Gastrocnemius medialis (tissue), 4 donors: ENCODE measurements around the gene MED23. TPM values are rescaled to one million over a fixed set of nuclear protein-coding genes. Genes with fewer than 3 reads are reported as not detected.

Experiments
- ATAC-seq, 2 donors: fragments of 150-250 bp; one replicate each; pipeline ENCODE4 v1.9.1; 2016
- DNase-seq, 2 donors: peaks; one replicate each; pipeline ENCODE4 v3.0.0-alpha.2; 2019
- H3K27ac ChIP-seq, 4 donors: fragments of 200-600 bp; sonication (generic); 1 replicate in 1 of 4; 2 replicates in 3 of 4; pipeline ENCODE4 v1.5.1; 2016 to 2018; ENCODE audit warnings: mild to moderate bottlenecking in 2 of 4, moderate library complexity in 1 of 4
- H3K27me3 ChIP-seq, 3 donors: fragments of 200-600 bp; sonication (generic) in 2 of 3; 1 replicate in 1 of 3; 2 replicates in 2 of 3; pipeline versions ENCODE4 v1.5.1 to v1.6.0; 2016 to 2019; ENCODE audit warnings: mild to moderate bottlenecking in 1 of 3, moderate library complexity in 1 of 3
- H3K36me3 ChIP-seq, 2 donors: fragments of 200-600 bp; sonication (generic) in 1 of 2; one replicate each; pipeline ENCODE4 v1.5.1; 2017 to 2018
- H3K4me1 ChIP-seq, 2 donors: fragments of 200-600 bp; sonication (generic) in 1 of 2; one replicate each; pipeline ENCODE4 v1.5.1; 2016 to 2017; ENCODE audit warnings: mild to moderate bottlenecking in 2 of 2
- H3K4me3 ChIP-seq, 4 donors: fragments of 200-600 bp; sonication (generic) in 3 of 4; 1 replicate in 1 of 4; 2 replicates in 3 of 4; pipeline ENCODE4 v1.5.1; 2016 to 2019; ENCODE audit warnings: mild to moderate bottlenecking in 2 of 4
- H3K9me3 ChIP-seq, 3 donors: fragments of 200-600 bp; sonication (generic) in 2 of 3; 1 replicate in 1 of 3; 2 replicates in 2 of 3; pipeline ENCODE4 v1.5.1; 2016 to 2019
- CTCF ChIP-seq, 5 experiments: fragments of 450-650 bp in 3 of 5; fragments of 200-600 bp in 2 of 5; sonication (generic) in 2 of 5; IDR thresholded peaks in 4 of 5; conservative IDR thresholded peaks in 1 of 5; 1 replicate in 4 of 5; 2 replicates in 1 of 5; pipeline ENCODE4 v1.5.1; 2016 to 2019; ENCODE audit warnings: antibody characterized with exemption in 5 of 5, mild to moderate bottlenecking in 3 of 5, moderate library complexity in 3 of 5
- POLR2A ChIP-seq, 2 donors: fragments of 450-650 bp; IDR thresholded peaks; one replicate each; pipeline ENCODE4 v1.6.1; 2017; ENCODE audit warnings: antibody characterized with exemption in 2 of 2, mild to moderate bottlenecking in 2 of 2, moderate library complexity in 2 of 2
- in situ Hi-C, 4 donors: fragments of 200-750 bp; cut with MboI; loops; one replicate each; pipeline versions ENCODE4 v1.15.0 to v1.8.0; 2017; ENCODE audit warnings: low sequenced_read_pairs in 4 of 4
- intact Hi-C: fragments of 100-400 bp; cut with DNase I; formaldehyde crosslinking; loops from one replicate; pipeline ENCODE4 v1.15.1; 2023; ENCODE audit warnings: low total_unique reads
- total RNA-seq, 4 donors: library from RNA; depleted of rRNA; stranded (reverse); fragments of >200 nt; gene quantifications; one replicate each; pipeline versions ENCODE4 v1.1.0 to v1.2.3, GENCODE V29; 2016

The MED23 gene
- total RNA-seq, 4 donors from 2014 or later, result 7.5 to 16.0 (median 12.5) TPM

GRCh38 chr6:131636880-131637792, 9.1 kb upstream of the MED23 start, which contains the start of gene ENPP3:
Gene ENPP3 (plus strand): TSS chr6:131637302. CDS start chr6:131637385, 83 bp downstream.
- no peak for ATAC-seq
- Histone ChIP-seq H3K27ac (no peak within 1 kb of the TSS), H3K4me1 (no peaks in the 10 kb centered on the region), H3K9me3 (no peaks in the 10 kb centered on the region), H3K4me3 (no peak within 1 kb of the TSS), H3K27me3 (no peaks in the 10 kb centered on the region), H3K36me3 (no peaks in the 10 kb centered on the region)
- intact Hi-C loops, result no loop called here
- in situ Hi-C loops, result no loop called here
- DNase-seq, result no peak
- TF ChIP-seq CTCF (IDR thresholded peaks at IDR 0.05 in 4 of 5, conservative IDR thresholded peaks at IDR 0.05 in 1 of 5) (no peak), POLR2A (IDR thresholded peaks at IDR 0.05) (no peak)

GRCh38 chr6:131635384-131636340, 7.6 kb upstream of the MED23 start:
- Histone ChIP-seq H3K27ac (no peak overlapping the region), H3K27me3 (no peaks in the 10 kb centered on the region), H3K4me1 (no peaks in the 10 kb centered on the region), H3K36me3 (no peaks in the 10 kb centered on the region), H3K4me3 (no peak overlapping the region), H3K9me3 (no peaks in the 10 kb centered on the region)
- in situ Hi-C loops, result no loop called here
- TF ChIP-seq CTCF (IDR thresholded peaks at IDR 0.05 in 4 of 5, conservative IDR thresholded peaks at IDR 0.05 in 1 of 5), result no peak
- TF ChIP-seq POLR2A (IDR thresholded peaks at IDR 0.05), result no peak
- no peak for DNase-seq
- intact Hi-C loops, result no loop called here
- ATAC-seq, result no peak

GRCh38 chr6:131631625-131632289, 3.7 kb upstream of the MED23 start:
- TF ChIP-seq CTCF (IDR thresholded peaks at IDR 0.05 in 4 of 5, conservative IDR thresholded peaks at IDR 0.05 in 1 of 5), result no peak
- no peak for TF ChIP-seq POLR2A (IDR thresholded peaks at IDR 0.05)
- intact Hi-C loops, result no loop called here
- in situ Hi-C loops, result no loop called here
- peaks cover 12 to 20% of the 10 kb centered on the region in 2 donors for H3K4me1 ChIP-seq
- H3K27me3 ChIP-seq, result no peaks in the 10 kb centered on the region
- H3K4me3 ChIP-seq, result no peak overlapping the region
- DNase-seq, result no peak
- H3K9me3 ChIP-seq, result no peaks in the 10 kb centered on the region
- H3K36me3 ChIP-seq, result no peaks in the 10 kb centered on the region
- H3K27ac ChIP-seq, result no peak overlapping the region
- no peak for ATAC-seq

- Histone ChIP-seq H3K4me3 (no peak overlapping the region), H3K27ac (no peak overlapping the region), H3K27me3 (no peaks in the 10 kb centered on the region), H3K4me1 (peaks cover 16 to 21% of the 10 kb centered on the region in 2 donors), H3K36me3 (peaks cover 3 to 10% of the 10 kb centered on the region in 2 donors), H3K9me3 (no peaks in the 10 kb centered on the region)
- DNase-seq (no peak), ATAC-seq (no peak)
- intact Hi-C loops, result loop anchor here (2.0 kb wide), 1 partner anchor 177 kb away; no protein-coding TSS in a partner anchor
- no peak for TF ChIP-seq POLR2A (IDR thresholded peaks at IDR 0.05)
- no peak for TF ChIP-seq CTCF (IDR thresholded peaks at IDR 0.05 in 4 of 5, conservative IDR thresholded peaks at IDR 0.05 in 1 of 5)
- in situ Hi-C loops, result no loop called here
Measured at GRCh38 chr6:131629651-131630050, 1.6 kb upstream of the MED23 start.
